ENCODE data around the gene PAMR1.

DNA sequence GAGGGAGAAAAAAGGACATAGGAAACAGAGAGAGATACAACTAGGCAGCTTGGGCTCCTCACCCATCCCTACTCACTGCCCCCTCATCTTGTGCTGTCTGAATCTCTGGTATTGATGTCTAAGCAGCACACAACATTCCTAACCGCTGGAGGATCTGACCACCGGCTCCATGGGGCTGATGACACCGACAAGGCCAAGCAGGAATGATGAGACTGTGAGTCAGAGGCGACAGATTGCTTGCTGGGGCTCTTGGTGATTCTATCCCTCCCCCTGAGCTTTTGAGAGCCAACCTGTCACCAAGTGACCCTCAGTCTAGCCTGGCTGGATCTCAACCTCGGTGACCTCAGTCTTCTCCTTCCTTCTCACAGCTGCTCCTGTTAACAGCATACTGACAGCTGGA, 13.8 kb downstream of the PAMR1 start:
- TF ChIP-seq TAF1 (IDR thresholded peaks at IDR 0.05; ENCODE audit: borderline replicate concordance, insufficient read depth, low read length) (no peak), POLR2AphosphoS5 (IDR thresholded peaks at IDR 0.05; ENCODE audit: low read depth, low read length) (no peak), SIN3A (IDR thresholded peaks at IDR 0.05; ENCODE audit: borderline replicate concordance, insufficient read depth, low read length) (no peak)
- TF ChIP-seq, protein P1, sequence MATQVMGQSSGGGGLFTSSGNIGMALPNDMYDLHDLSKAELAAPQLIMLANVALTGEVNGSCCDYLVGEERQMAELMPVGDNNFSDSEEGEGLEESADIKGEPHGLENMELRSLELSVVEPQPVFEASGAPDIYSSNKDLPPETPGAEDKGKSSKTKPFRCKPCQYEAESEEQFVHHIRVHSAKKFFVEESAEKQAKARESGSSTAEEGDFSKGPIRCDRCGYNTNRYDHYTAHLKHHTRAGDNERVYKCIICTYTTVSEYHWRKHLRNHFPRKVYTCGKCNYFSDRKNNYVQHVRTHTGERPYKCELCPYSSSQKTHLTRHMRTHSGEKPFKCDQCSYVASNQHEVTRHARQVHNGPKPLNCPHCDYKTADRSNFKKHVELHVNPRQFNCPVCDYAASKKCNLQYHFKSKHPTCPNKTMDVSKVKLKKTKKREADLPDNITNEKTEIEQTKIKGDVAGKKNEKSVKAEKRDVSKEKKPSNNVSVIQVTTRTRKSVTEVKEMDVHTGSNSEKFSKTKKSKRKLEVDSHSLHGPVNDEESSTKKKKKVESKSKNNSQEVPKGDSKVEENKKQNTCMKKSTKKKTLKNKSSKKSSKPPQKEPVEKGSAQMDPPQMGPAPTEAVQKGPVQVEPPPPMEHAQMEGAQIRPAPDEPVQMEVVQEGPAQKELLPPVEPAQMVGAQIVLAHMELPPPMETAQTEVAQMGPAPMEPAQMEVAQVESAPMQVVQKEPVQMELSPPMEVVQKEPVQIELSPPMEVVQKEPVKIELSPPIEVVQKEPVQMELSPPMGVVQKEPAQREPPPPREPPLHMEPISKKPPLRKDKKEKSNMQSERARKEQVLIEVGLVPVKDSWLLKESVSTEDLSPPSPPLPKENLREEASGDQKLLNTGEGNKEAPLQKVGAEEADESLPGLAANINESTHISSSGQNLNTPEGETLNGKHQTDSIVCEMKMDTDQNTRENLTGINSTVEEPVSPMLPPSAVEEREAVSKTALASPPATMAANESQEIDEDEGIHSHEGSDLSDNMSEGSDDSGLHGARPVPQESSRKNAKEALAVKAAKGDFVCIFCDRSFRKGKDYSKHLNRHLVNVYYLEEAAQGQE (IDR thresholded peaks at IDR 0.05; ENCODE audit: insufficient read depth in 1 of 2, low read depth in 2 of 2, low read length in 2 of 2): no peak

All from PFSK-1 (cell line).